Medulla oblongata (tissue), 1 donor: Measurements from ENCODE around the gene BCAT1.

ENCODE experiments used
- DNase-seq: peaks from one replicate; pipeline ENCODE4 v3.0.0-alpha.2; 2015; ENCODE audit errors: extremely low spot score

The BCAT1 gene

GRCh38 chr12:24948757-24949722, at the start of gene BCAT1:
Gene BCAT1 (minus strand): TSS chr12:24949101. CDS start chr12:24948932, 169 bp downstream.
- DNase-seq: peak; percentile 65

GRCh38 chr12:24997970-24998582, 49.2 kb upstream of the BCAT1 start:
- DNase-seq: peak; percentile 42

- DNase-seq: no peak
Observed at GRCh38 chr12:24997496-24997895, 48.6 kb upstream of the BCAT1 start.

DNA sequence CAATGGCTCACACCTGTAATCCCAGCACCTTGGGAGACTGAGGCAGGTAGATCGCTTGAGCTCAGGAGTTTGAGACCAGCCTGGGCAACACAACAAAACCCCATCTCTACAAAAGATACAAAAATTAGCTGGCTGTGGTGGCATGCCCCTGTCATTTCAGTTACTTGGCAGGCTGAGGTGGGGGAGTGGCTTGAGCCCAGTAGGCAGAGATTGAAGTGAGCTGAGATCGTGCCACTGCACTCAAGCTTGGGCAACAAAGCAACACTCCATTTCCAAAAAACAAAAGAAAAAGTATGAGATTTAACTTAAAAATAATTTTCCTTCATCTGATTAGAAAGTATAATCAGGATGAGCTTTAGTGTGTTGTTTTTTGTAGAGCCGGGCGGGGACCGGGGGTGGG, 47.9 kb upstream of the BCAT1 start:
- no peak for DNase-seq

GRCh38 chr12:24996102-24996797, 47.3 kb upstream of the BCAT1 start:
- no peak for DNase-seq

GRCh38 chr12:24993793-24994192, 44.9 kb upstream of the BCAT1 start:
- no peak for DNase-seq

DNA sequence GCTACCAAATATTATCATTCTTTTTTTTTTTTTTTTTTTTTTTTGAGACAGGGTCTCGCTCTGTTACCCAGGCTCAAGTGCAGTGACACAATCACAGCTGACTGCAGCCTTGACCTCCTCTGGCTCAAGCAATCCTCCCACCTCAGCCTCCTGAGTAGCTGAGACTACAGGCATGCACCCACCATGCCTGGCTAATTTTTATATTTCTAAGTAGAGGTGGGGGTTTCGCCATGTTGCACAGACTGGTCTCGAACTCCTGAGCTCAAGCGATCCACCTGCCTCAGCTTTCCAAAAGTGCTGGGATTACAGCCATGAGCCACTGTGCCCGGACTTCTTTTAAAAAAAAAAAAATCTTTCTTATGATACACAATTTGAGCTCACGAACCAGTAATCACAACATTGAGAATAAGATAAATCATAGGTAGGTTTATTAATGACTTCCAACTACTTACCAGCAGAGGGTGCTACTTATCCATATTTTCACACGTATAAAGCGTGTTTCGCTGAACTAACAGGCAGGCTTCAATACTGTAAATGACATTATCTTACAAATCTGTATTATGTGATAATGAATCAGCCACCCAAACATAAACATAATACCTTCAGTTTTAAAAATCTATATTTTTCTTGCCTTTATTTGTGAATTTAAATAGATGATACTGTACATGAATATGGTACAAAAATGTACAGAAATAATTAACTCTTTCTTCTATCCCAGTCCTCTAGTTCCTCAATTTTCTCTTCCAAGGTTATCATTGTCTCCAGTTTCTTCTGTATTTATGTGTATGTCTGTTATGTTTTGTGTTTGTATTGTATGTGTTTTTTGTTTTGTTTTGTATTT, 42.5 kb upstream of the BCAT1 start:
- DNase-seq: peak; percentile 78

DNA sequence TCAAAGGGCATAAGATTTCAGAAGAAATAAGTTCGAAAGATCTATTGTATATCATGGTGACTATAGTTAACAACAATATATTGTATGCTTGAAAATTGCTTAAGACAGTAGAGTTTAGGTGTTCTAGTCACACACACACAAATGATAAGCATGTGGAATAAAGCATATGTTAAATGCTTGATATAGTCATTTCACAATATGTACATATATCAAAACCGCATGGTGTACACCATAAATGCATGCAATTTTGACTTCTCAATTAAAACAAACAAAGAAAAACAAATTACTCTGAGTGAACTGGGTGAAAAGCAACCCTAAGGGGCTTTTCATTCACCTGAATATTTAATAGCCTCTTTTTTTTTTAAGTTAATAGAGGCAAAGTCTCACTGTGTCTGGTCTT, 40.3 kb upstream of the BCAT1 start:
- DNase-seq: no peak

- no peak for DNase-seq
Observed at GRCh38 chr12:24982250-24982649, 33.3 kb upstream of the BCAT1 start.

DNA sequence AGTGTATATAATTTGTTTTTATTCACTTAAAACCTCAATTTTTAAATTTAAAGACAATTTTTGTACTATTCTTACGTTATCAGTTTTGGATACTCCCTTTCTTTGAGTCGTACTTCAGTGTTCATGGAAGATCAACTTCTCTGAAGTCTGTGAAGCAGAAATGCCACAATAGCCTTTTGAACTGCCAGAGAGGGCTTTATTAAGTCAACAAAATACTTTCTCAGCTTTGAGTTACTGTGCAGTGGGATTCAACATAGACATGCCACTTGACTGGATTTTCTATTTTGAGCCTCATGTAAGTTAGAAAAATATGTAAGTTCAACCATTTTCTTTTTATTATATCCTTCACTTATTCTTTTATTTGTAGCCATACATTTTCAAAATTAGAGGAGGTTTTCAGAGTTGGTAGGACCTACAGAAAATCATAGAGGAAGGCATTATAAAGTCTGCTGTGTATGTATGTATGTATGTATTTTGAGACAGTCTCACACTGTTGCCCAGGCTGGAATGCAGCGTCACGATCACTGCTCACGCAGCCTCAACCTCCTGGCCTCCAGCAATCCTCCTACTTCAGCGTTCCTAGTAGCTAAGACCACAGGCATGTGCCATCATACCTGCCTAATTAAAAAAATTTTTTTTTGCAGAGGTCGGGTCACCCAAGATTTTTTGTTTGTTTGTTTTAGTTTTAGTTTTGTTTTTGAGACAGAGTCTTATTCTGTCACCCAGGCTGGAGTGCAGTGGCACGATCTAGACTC, 31.3 kb upstream of the BCAT1 start:
- DNase-seq: no peak

GRCh38 chr12:24979329-24979728, 30.4 kb upstream of the BCAT1 start:
- peak; percentile 16 for DNase-seq

GRCh38 chr12:24977711-24978110, 28.8 kb upstream of the BCAT1 start:
- no peak for DNase-seq

- DNase-seq: peak; percentile 35
Observed at GRCh38 chr12:24977060-24977459, 28.2 kb upstream of the BCAT1 start.

DNA sequence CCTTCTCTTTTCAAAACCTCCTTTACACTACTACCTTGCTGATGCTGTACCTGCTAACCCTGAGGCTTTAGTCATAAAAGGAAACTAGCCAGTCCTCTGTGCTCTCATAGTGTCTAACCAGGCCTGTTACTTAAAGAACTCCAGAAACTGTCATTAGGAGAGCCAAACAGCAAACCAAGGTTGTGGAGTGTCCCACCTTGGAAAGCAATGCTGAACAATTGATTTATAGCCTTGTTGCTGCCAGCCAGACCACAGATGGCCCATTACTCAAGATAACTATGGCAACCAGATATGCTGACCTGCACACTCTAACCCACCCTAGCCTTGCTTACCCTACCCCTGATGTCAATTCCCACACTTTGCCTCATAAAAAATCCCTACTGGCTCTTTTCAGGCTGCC, 26.5 kb upstream of the BCAT1 start:
- no peak for DNase-seq

DNA sequence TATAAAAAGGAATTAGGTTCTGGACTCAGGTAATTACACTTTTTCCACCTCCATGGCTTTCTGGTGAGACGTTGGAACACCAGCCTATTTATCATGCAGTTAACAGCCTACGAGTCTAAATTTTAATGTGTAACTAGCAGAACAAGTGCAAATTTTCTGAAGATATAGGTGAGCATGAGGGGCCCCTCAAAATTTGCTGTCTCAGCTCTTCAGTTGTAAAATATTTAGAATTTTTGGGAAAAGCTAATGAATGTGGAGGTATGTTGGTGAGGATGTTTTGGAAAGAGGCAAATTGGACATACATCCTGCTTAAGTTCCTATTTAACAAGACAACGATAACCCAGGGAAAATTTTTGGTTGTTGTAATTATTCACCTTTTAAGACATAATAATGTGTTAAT, 25.3 kb upstream of the BCAT1 start:
- no peak for DNase-seq

DNA sequence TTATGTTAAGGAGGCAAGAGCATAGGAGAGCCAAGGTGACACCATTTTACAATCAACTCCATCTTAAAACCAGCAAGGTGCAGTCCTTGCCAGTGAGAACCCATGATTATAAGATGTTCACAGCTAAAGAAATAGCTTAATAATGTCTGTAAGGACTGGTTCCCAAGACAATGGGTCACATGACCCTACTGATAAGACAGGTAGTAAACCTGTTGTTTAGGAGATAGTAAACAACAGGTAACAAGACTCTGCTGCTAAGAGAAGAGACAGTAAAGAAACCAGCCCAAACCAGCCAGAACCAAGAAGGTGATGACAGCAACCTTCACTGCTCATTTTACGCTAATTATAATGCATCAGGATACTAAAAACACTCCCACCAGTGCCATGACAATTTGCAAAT, 23.2 kb upstream of the BCAT1 start:
- no peak for DNase-seq

- DNase-seq: no peak
Observed at GRCh38 chr12:24970177-24970576, 21.3 kb upstream of the BCAT1 start.

DNA sequence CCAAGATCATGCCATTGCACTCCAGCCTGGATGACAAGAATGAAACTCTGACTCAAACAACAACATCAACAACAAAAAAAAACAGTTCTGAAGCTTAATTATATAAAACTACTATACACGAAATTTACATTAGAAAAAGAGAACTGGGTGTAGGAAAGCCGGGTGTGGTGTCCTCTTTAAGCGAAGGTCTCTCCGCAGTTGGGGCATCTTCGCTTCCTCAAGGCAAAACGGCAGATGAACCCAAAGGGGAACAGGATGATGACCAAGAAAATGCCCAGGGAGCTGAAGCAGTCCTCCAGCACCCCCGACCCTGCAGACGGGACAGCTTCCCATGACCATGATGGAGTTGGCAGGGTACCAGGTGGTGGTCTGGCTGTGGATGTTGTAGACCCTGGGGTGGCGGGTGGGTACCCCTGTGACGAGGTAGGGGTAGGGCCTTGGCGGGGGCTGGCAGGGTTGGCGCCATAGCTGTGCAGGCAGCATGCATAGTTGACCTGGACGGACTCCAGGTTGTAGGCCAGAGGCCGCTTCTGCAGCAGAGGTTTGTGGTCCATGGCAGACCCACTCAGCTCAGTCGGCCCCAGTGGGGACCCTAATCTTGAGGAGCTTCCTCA, 18.2 kb upstream of the BCAT1 start:
- no peak for DNase-seq

DNA sequence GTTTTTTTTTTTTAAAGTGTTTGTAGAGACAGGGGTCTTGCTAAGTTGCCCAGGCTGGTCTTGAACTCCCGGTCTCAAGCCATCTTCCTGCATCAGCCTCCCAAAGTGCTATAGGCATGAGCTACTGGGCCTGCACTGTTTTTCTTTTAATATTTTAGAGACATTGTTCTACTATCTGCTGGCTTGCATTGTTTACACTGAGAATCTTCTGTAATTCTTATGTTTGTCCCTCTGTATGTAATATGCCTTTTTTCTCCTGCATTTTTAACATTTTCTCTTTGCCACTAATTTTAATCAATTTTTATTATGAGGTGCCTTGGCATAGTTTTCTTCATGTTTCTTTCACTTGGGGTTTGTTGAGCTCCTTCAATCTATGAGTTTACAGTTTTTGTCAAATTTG, 15.4 kb upstream of the BCAT1 start:
- no peak for DNase-seq

DNA sequence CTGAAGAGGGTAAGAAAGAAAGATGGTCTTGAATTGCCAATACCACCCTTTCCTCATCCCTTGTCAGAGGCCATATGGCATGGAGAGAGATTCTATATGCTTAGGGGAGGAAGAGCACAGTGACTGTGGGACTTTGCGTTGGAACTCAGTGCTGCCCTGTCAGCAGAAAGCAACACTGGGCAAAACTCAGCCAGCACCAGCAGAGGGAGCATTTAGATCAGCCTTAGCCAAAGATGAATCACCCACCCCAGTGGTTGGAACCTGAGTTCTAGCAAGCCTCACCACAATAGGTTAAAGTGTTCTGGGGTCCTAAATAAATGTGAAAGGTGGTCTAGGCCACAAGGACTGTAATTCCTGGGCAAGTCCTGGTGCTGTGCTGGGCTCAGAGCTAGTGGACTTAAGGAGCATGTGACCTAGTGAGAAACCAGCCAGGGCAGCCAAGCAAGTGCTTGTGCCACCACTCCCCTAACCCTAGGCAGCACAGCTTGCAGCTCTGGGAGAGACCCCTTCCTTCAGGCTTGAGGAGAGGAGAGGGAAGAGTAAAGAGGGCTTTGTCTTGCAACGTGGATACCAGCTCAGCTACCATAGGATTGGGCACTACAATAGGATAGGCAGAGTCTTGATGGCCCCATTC, 11.4 kb upstream of the BCAT1 start:
- DNase-seq: peak; percentile 27
